Measurements from ENCODE around the gene SIVA1.

DNA sequence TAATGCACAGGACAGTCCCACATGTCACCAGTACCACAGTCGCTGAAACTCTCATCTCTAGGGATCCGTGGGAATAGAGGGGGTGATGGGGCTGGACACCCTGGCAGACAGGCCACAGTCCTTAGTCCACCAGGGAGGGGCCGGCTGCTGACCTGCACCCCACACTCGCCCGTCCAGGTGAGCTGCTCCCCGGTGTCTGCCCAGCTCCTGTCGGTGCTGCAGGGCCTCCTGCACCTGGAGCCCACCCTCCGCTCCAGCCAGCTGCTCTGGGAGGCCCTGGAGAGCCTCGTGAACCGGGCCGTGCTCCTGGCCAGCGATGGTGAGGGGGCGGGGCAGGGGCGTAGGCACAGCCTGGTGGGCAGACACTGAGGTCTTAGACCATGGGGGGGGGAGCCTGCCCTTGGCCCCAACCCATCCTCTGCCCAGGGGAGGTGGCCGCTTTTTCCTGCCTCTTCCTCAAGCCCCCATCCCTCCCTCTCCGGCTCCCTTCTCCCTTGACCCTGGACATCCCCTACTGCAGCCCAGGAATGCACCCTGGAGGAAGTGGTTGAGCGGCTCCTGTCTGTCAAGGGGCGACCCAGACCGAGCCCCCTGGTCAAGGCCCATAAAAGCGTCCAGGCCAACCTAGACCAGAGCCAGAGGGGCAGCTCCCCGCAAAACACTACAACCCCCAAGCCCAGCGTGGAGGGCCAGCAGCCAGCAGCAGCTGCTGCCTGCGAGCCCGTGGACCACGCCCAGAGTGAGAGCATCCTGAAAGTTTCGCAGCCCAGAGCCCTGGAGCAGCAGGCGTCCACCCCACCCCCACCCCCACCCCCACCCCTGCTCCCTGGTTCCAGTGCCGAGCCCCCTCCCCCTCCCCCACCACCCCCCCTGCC is 46.0 kb upstream of the SIVA1 start:
- no peak for TF ChIP-seq GATA2 (IDR thresholded peaks at IDR 0.05; ENCODE audit: low read depth, low read length)
- no peak for TF ChIP-seq GATA3 (IDR thresholded peaks at IDR 0.05; ENCODE audit: low read depth, low read length)

Measured in SH-SY5Y (cell line).